H1 (cell line): ENCODE results near the gene BCAP31. TPM values are rescaled to one million over a fixed set of nuclear protein-coding genes. Genes with fewer than 3 reads are reported as not detected.

Source experiments
- CHD7 ChIP-seq: fragments of 300-600 bp; sonication (generic); IDR thresholded peaks from 2 replicates; pipeline ENCODE4 v1.7.1; 2012; ENCODE audit warnings: low read length, moderate library complexity, mild to moderate bottlenecking, inconsistent platforms; ENCODE audit not compliant: insufficient replicate concordance
- FOSL1 ChIP-seq: IDR thresholded peaks from 2 replicates; pipeline ENCODE4 v1.6.1; 2011; ENCODE audit warnings: mild to moderate bottlenecking, low read depth, low read length, moderate library complexity; ENCODE audit not compliant: insufficient read depth
- GABPA ChIP-seq: IDR thresholded peaks from 2 replicates; pipeline ENCODE4 v1.6.1; 2011; ENCODE audit warnings: mild to moderate bottlenecking, low read length, moderate library complexity, borderline replicate concordance; ENCODE audit not compliant: insufficient read depth
- POLR2A ChIP-seq, 2 experiments: IDR thresholded peaks; 1 replicate in 1 of 2; 2 replicates in 1 of 2; pipeline ENCODE4 v1.6.1; 2011; ENCODE audit warnings: low read depth in 2 of 2, low read length in 2 of 2, mild to moderate bottlenecking in 2 of 2; ENCODE audit errors: control extremely low read depth in 1 of 2
- RAD21 ChIP-seq, 2 experiments: IDR thresholded peaks in 1 of 2; conservative IDR thresholded peaks in 1 of 2; 2 replicates each; pipeline ENCODE4 v1.6.1; 2011; ENCODE audit warnings: low read depth in 2 of 2, low read length in 2 of 2, improper control_type of control experiment in 1 of 2, inconsistent platforms in 1 of 2, mild to moderate bottlenecking in 1 of 2, moderate library complexity in 1 of 2
- ZNF274 ChIP-seq: IDR thresholded peaks from 2 replicates; pipeline ENCODE4 v1.7.0; 2012; ENCODE audit warnings: low read length, borderline replicate concordance; ENCODE audit errors: extremely low read depth
- polyA plus RNA-seq, 7 experiments: library from polyadenylated mRNA; depleted of rRNA in 3 of 7; stranded (reverse) in 5 of 7; unstranded in 2 of 7; fragments of >200 nt in 5 of 7; fragments of 200-250 nt in 2 of 7; gene quantifications; 1 replicate in 5 of 7; 2 replicates in 1 of 7; 4 replicates in 1 of 7; pipeline versions ENCODE4 v1.2.1 to v1.2.3, GENCODE V29; 2011 to 2013; ENCODE audit warnings: missing spikeins in 2 of 7, mixed read lengths in 2 of 7
- total RNA-seq: library from RNA; stranded (reverse); fragmentation: NEBNext Ultra II Directional; extraction: Animal tissue kit (Norgen Biotek cat#: 25700); gene quantifications from 2 replicates; pipeline ENCODE4 v1.2.1, GENCODE V29; 2021
- TF ChIP-seq, protein P1 (sequence below): IDR thresholded peaks from 2 replicates; pipeline ENCODE4 v1.6.1; 2011; ENCODE audit warnings: low read length, improper control_type of control experiment

The BCAP31 gene
- total and polyA plus RNA-seq, 2 of the 8 experiments (the other 6 are each of a cell fraction or from before 2014, with no cell fraction given): 136 to 159 TPM

- TF ChIP-seq CHD7 (no peak), FOSL1 (no peak), RAD21 (IDR thresholded peaks at IDR 0.05 in 1 of 2, conservative IDR thresholded peaks at IDR 0.05 in 1 of 2; ENCODE audit: low read depth in 2 of 2, low read length in 2 of 2) (no peak), POLR2A (IDR thresholded peaks at IDR 0.05; ENCODE audit: control extremely low read depth in 1 of 2, low read depth in 2 of 2, low read length in 2 of 2) (no peak), GABPA (no peak), ZNF274 (no peak)
- TF ChIP-seq, protein P1, sequence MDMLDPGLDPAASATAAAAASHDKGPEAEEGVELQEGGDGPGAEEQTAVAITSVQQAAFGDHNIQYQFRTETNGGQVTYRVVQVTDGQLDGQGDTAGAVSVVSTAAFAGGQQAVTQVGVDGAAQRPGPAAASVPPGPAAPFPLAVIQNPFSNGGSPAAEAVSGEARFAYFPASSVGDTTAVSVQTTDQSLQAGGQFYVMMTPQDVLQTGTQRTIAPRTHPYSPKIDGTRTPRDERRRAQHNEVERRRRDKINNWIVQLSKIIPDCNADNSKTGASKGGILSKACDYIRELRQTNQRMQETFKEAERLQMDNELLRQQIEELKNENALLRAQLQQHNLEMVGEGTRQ: no peak
Observed at GRCh38 chrX:153690466-153690865, 33.7 kb downstream of the BCAP31 start (continued).
